Bronchial epithelial cell (primary cell): ENCODE results near the gene RHEB. TPM values are rescaled to one million over a fixed set of nuclear protein-coding genes. Genes with fewer than 3 reads are reported as not detected.
A peak's percentile ranks its signal among the peaks of the same experiment; 100 is the strongest.

Experiments used
- DNase-seq: peaks from one replicate; pipeline ENCODE4 v3.0.0-alpha.2; 2010; ENCODE audit warnings: low read depth
- FAIRE-seq: peaks from 2 replicates; lab custom pipeline; 2011; peaks lifted over from hg19 to GRCh38; lab: Jason Lieb, UNC
- H3K27me3 ChIP-seq: 2 replicates; pipeline ENCODE4 v1.5.1; 2011; ENCODE audit warnings: low read length; ENCODE audit not compliant: control insufficient read depth, insufficient read depth
- H3K36me3 ChIP-seq: 2 replicates; pipeline ENCODE4 v1.5.1; 2011; ENCODE audit warnings: low read length; ENCODE audit not compliant: control insufficient read depth, insufficient read depth
- H3K4me3 ChIP-seq: 2 replicates; pipeline ENCODE4 v1.5.1; 2011; ENCODE audit warnings: mild to moderate bottlenecking, low read depth, low read length, control low read depth
- total RNA-seq: library from RNA; depleted of rRNA; stranded (reverse); fragments of >200 nt; gene quantifications from 2 replicates; pipeline ENCODE4 v1.2.1, GENCODE V29; 2014
- TF ChIP-seq, protein P1 (sequence below): IDR thresholded peaks from 2 replicates; pipeline ENCODE4 v1.5.1; 2011; ENCODE audit warnings: mild to moderate bottlenecking, moderate library complexity, low read length, control low read depth, inconsistent platforms; ENCODE audit not compliant: insufficient read depth, severe bottlenecking

Gene RHEB
- total RNA-seq, 1 donor from 2014 or later = 68.7 TPM

DNA sequence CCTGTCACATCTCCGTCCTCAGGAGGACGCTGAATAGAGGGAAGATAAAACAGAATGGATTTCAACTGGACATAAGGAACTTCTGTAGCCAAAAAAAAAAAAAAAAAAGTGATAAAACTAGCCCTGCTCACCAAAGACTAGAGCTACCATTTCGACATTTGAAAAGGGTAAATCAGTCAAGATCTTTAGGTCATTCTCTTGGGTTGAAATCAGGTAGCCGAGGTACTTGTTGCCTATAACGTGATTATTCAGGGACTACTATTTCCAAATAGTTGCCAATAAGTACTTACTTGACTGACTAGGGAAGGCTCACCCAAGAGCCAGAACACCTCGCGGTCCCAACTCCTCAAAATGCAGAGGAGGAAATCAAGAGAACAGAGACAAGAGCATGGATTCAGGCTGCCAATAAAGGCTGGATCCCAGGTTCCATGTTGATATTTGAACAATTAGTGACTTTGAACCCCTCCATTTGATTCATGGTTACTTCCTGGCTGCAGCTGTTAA is 2.0 kb downstream of the RHEB start:
- Histone ChIP-seq H3K36me3 (no peaks in the 10 kb centered on the region), H3K4me3 (peak overlapping the region; percentile 74), H3K27me3 (no peaks in the 10 kb centered on the region)
- FAIRE-seq = no peak
- TF ChIP-seq, protein P1, sequence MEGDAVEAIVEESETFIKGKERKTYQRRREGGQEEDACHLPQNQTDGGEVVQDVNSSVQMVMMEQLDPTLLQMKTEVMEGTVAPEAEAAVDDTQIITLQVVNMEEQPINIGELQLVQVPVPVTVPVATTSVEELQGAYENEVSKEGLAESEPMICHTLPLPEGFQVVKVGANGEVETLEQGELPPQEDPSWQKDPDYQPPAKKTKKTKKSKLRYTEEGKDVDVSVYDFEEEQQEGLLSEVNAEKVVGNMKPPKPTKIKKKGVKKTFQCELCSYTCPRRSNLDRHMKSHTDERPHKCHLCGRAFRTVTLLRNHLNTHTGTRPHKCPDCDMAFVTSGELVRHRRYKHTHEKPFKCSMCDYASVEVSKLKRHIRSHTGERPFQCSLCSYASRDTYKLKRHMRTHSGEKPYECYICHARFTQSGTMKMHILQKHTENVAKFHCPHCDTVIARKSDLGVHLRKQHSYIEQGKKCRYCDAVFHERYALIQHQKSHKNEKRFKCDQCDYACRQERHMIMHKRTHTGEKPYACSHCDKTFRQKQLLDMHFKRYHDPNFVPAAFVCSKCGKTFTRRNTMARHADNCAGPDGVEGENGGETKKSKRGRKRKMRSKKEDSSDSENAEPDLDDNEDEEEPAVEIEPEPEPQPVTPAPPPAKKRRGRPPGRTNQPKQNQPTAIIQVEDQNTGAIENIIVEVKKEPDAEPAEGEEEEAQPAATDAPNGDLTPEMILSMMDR = no peak
- DNase-seq = no peak

DNA sequence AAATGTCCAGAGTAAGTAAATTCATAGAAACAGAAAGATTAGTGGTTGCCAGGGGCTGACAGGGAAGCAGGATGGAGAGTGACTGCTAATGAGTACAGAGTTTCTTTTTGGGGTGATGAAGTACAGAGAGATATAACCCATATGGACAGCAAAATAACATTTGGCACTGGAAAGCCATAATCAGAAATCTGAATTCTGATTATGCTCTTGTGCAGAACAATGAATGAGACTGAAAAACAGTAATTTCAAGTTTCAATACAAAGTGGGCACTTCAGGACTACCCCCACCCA is 4.5 kb downstream of the RHEB start:
- H3K4me3 ChIP-seq = no peak overlapping the region
- TF ChIP-seq, protein P1 = no peak
- H3K27me3 ChIP-seq = no peaks in the 10 kb centered on the region
- no peak for FAIRE-seq
- no peak for DNase-seq
- no peaks in the 10 kb centered on the region for H3K36me3 ChIP-seq

DNA sequence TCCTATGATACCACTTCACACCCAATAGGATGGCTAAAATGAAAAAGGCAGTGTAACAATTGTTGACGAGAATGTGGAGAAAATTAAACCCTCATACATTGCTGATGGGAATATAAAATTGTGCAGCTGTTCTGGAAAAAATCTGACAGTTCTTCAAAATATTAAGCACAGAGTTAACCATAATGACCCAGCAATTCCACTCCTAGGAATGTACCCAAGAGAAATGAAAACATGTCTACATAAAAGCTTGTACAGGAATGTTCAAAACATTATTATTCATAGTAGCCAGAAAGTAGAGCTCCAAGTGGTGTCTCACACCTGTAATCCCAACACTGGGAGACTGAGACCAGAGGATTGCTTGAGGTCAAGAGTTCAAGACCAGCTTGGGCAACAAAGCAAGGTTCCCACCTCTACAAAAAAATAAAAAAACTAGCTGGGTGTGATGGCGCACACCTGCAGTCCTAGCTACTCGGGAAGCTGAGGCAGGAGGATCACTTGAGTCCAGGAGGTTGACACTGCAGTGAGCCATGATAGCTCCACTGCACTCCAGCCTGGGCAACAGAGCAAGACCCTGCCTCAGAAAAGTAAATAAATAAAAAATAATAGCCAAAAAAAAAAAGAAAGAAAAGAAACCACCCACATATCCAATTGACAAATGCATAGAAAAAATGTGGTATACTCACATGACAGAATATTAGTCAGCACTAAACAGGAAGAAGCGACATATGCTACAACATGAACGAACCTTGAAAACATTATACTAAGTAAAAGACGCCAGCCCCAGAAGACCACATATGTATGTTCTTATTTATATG is 5.0 kb downstream of the RHEB start:
- Histone ChIP-seq H3K27me3 (no peaks in the 10 kb centered on the region), H3K4me3 (no peak overlapping the region), H3K36me3 (no peaks in the 10 kb centered on the region)
- TF ChIP-seq, protein P1 = no peak
- FAIRE-seq (no peak), DNase-seq (peak; percentile 38)

DNA sequence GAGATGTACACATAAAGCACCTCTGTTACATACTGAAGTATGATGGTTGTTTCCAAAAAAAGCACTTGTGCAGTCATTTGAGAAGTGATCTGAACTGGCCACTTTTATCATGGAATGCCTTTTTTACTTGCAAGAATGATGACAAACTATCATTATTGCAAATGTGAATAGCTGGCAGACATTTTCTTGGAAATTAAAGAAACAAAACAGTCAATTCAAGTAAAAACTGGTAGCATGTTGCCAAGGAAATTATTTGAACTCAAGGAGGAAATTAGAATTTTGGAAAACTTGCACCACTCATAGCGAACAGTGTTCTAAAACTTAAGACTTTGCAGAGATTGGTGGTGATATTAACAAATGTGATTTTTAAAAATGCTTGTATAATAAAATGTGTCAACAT is 6.6 kb downstream of the RHEB start:
- no peak for DNase-seq
- Histone ChIP-seq H3K4me3 (no peak overlapping the region), H3K36me3 (no peaks in the 10 kb centered on the region), H3K27me3 (no peaks in the 10 kb centered on the region)
- TF ChIP-seq, protein P1 = no peak
- FAIRE-seq = no peak

DNA sequence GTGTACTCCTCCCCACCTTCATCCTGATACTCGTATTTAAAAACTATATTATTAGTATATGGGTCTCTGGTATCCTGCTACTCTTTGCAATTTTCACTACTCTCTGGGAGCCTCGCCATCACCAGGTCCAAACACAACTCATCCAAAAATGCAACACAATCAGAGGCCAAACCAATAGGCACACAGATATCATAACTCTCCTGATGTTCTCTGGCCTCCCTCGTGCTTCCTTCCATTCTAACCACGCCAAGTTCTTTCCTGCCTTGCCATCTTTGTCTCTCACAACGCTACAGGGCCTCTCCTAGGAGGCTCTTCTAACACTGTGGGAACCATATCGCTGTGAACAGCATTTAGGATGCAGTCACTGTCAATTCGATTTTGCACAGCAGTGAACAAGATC is 7.3 kb downstream of the RHEB start:
- no peaks in the 10 kb centered on the region for H3K27me3 ChIP-seq
- no peaks in the 10 kb centered on the region for H3K36me3 ChIP-seq
- TF ChIP-seq, protein P1 = no peak
- FAIRE-seq (no peak), DNase-seq (no peak)
- H3K4me3 ChIP-seq = no peak overlapping the region

DNA sequence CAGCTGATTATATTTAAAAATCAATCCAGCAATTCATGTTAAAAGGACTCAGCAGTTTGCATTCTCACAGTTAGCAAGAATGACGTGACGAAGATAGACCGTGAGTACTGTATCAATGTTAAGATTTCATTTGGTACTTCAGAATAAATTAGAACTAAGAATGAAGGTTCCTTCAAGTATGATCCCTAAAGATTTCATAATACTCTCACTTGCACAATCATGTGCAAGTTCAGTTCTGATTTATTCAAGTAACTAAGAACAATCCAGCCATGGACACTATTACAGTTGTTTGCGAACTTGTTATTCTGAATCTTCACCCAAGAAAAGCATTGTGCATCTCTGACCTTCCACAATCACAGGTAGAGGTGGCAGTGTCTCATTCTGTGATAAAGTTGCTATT is 7.7 kb downstream of the RHEB start:
- no peak for FAIRE-seq
- Histone ChIP-seq H3K27me3 (no peaks in the 10 kb centered on the region), H3K4me3 (no peak overlapping the region), H3K36me3 (no peaks in the 10 kb centered on the region)
- TF ChIP-seq, protein P1 = no peak
- DNase-seq = no peak
